HG03460 (cell line): ENCODE data around the gene EFCAB6.

ENCODE experiments used
- ATAC-seq: cut with Tn5 transposase; IDR thresholded peaks from one replicate; pipeline ENCODE4 v1.9.1; 2021; ENCODE audit not compliant: unreplicated experiment

The EFCAB6 gene

DNA sequence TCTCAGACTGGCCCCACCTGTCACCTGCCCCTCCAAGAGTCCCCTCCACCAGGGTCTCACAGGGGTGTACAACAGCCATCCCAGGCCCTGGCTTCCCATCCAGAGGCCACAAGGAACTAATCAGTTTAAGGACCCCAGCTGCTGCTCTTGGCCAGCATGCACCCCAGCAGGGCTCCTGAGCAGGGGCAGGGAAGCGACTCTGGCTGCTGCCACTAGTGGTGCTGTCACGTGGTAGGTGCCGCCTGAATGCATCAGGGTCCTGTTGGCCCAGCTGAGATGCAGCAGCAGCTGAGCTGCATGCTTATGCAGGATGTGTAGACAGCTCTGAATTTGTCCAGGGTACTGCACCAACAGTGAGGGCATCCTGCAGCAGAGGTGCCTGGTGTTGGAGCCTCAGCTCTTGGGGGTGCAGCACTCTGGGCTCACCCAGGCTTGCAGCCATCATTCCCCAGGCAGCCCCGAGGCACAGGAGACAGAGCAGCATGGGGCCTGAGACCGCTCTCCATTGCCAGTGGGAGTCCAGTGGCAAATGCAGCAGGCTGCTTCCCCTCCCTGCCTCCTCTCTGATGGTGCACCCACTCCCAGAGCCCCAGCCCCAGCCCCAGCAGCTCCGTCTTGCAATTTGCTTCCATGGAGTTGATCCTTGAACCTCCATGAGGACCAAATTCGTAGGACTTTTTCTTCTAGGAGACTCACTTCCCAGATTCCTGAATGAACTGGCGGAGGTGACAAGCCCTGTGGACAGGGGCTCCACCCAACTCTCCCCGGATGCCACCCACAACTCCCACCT lies 301.6 kb downstream of the EFCAB6 start:
- ATAC-seq, result no peak

DNA sequence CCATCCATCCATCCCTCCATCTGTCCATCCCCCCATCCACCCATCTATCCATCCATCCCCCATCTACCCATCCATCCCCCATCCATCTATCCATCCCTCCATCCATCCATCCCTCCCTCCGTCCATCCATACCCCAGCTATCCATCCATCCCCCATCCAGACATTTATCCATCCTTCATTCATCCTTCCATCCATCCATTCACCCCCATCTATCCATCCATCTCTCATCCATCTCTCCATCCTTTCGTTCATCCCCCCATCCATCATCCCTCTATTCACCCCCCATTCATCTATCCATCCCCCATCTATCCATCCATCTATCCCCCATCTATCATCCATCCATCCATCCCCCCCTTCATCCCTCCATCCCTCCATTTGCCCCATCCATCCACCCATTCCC lies 302.8 kb downstream of the EFCAB6 start:
- ATAC-seq, result no peak

DNA sequence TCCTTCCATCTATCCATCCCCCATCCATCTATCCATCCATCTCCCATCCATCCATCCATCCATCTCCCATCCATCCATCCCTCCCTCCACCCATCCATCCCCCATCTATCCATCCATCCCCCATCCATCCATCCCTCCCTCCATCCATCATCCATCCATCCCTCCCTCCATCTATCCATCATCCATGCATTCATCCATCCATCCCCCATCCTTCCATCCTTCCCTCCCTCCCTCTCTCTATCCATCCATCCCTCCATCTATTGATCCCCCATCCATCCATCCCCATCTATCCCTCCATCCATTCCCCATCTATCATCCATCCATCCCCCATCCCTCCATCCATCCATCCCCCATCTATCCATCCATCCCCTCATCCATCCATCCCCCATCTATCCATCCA lies 303.6 kb downstream of the EFCAB6 start:
- ATAC-seq, result no peak

DNA sequence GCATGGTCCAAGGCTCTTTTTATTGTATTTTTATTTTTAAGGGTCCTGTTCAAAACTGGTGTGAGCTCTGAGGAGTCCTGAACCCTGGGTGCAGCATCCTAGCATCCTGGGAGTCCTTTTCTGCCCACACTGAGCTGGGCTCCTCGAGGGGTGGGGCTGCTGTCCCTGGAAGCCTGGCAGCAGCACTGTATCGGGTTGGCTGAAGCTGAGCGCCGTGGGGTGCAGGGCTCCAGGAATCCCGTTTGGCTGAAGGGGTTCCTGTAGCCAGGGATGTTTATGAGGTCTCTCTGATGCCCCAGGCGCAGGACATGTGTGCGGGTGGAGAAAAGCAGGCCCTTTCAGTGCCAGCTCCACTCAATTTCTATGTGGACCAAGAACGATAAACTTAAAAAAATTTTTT lies 304.9 kb downstream of the EFCAB6 start:
- ATAC-seq, result no peak

DNA sequence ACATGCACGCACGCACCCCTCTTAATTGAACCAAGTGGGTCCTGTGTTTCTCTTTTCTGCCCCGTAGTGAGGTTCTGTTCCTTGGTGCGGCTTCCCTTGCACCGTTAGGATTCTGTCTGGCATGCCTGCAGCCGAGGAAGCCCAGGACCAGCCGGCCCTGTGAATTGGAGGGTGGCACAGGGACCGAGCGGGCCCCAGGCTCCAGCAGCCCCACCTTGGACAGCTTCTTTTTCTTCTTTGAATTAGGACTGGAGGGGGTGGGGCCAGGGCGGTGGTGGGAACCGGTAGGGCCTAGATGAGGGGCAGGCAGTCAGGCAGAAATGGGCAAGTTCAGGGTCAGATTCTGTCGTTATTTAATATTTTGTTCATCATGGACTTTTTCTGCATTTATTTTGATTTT lies 305.6 kb downstream of the EFCAB6 start:
- ATAC-seq, result no peak

DNA sequence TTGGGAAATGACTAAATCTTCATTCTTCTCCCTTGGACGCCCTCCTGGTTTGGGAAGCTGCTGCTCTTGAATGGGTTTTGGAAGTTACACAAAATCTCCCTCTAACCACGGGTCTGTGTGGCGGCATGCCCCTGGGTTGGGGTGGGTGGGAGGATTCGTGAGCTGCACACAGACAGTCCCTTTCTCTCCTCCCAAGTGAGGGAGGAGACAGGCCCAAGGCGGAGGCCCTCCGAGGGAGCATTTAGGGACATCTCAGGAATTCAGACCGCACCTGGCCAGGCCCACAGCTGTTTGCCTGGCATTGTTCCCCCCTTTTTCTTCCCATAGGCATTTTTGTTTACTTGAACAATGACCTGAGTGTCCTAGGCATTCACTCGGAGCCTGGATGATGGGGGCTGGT lies 306.2 kb downstream of the EFCAB6 start:
- ATAC-seq, result no peak

DNA sequence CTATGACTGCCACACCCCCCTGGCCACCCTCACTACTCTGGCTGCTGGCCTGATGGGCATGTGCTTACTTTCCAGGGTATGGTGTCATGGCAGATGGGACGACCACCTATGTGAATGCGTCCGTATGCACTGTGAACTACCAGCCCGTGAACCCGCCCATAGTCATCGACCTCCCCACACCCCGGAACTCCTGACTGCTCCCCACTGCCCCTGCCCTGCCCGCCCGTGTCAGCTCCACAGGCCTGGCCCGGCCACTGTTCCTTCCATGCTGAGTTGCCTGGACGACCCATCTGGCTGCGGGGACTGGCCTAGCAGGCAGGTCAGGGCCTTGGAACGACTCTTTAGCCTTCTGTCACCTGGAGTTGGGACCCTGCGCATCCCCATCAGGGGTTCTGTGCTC lies 306.7 kb downstream of the EFCAB6 start:
- no peak for ATAC-seq

DNA sequence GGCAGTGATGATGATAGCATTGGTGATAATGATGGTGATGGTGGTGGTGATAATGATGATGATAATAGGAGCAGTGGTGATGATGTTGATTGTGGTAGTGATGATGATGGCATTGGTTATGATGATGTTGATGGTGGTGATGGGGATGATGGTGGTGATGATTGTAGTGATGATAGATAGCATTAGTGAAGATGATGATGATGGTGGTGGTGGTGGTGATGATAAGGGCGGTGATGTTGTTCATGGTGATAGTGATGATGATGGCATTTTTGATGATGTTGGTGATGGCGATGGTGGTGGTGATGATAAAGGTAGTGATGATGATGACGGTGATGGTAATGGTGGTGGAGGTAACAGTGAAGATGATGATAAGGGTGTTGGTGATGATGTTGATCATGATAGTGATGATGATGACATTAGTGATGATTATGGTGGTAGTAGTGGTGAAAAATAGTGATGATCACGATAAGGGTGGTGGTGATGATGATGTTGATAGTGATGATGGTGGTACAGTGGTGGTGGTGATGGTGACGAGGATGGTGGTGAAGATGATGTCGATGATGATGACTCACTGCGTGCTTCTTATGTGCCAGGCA lies 307.3 kb downstream of the EFCAB6 start:
- no peak for ATAC-seq

DNA sequence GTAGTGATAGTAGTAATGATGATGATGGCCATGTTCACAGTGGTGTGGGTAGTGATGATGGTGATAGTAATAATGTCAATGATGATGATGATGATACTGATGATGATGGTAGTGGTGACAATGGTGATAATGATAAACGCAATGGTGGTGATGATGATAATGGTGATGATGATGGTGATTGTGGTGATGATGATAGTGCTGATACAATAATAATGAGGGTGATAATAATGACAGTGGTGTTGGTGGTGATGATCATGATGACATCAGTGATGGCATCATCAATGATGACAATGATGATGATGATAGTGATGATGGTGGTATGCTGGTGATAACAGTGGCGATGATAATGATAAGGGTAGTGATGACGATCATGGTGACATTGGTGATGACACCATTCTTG lies 308.0 kb downstream of the EFCAB6 start:
- no peak for ATAC-seq

DNA sequence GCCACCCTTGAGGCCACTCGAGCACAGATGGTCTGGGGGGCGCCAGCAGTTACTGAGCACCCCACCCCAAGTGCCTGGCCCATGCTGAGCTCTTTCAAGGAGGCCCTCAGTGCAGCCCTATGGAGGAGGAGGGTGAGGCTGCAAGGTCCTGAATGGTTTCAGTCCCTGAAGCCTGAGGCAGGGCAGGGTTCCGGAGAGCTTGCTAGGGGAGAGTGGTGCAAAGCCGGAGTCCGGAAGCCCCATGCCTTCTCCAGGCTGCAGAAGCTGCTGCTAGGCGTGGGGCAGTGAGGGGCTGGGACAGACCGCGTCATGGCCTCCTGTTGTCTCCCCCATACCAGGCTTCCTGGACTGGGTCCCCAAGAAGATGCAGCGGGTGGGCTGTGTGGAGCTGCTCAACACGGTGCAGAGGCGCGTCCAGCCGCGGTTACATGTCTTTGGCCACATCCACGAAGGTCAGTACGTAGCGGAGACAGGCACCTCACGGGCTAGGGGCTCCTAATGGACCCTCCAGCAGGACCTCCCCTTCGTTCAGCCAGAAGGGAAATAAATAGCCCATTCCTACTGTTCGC lies 309.7 kb downstream of the EFCAB6 start:
- ATAC-seq, result no peak

DNA sequence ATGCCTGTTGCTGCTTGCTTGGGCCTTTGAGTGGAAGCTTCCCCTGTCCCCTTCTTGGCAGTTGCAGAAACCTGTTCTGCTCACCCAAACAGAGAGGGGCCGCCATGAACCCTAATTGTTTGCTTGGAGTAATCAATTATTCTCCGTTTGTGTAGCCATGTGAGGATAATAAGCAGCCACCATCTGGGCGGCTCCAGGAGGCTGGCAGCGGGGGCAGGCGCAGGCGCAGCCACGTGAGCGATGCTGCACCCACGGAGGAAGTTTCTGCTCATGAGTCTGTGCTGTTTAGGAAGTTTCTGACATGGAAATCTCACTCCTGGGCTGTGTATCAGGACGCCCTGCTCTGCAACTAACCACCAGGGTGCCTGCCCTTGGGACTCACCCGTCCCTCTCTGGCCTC lies 310.2 kb downstream of the EFCAB6 start:
- no peak for ATAC-seq

DNA sequence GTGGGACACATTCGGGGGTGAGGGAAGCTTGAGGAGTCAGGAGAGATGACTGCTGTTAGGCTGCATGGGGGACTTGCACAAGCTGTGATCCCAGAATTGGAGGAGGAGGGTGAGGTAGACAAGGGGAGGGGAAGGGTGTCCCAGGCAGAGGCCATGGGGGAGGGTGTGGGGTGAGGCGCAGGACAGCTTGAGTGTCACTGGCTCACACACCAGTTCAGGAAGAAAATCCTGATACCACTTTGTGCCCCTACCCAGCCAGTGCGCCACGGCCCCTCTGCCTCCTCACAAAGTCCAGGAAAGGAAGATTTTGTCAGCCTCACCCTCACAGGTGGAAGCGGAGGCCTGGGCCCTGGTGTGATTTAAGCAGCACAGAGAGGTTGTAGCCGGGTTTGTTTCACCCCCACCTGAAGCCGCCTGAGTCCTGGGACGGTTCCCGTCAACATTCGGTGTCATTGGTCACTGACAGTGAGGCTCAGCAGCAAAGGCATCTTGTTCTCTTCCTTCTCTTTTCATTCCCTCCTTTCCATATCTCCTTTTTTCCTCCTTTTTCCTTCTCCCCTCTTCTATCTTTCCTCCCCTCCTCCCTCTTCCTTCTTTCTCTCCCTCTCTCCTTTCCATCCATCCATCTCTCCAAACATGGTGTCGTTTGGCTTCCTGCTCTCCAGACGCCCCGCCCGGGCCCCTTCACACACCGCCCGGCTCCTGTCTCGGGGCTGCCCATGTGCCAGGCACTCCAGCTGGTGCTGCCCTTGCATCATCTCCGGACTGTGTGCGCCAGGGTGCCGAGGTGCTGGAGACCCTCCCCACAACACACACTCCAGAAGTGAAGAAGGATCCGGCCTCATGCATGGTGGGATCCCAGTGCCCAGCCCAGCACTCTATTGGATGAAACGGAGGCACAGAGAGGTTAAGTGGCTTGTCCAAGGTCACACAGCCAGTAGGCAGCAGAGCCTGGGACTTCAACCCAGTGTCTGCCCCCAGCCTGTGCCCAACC lies 311.0 kb downstream of the EFCAB6 start:
- no peak for ATAC-seq

DNA sequence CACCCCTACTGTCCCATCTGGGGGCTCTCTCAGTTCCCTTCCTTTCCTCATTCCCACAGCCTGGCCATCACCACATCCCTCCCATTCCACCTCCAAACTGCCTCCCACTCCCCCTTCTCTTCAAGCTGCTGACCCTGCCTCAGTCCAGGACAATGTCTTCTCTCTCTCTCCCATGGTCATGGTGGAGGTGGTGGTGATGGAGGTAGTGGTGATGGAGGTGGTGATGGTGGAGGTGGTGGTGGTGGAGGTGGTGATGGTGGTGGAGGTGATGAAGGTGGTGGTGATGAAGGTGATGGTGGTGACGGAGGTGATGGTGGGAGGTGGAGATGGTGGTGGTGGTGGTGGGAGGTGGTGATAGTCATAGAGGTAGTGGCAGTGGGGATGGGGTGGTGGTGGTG lies 313.2 kb downstream of the EFCAB6 start:
- no peak for ATAC-seq

DNA sequence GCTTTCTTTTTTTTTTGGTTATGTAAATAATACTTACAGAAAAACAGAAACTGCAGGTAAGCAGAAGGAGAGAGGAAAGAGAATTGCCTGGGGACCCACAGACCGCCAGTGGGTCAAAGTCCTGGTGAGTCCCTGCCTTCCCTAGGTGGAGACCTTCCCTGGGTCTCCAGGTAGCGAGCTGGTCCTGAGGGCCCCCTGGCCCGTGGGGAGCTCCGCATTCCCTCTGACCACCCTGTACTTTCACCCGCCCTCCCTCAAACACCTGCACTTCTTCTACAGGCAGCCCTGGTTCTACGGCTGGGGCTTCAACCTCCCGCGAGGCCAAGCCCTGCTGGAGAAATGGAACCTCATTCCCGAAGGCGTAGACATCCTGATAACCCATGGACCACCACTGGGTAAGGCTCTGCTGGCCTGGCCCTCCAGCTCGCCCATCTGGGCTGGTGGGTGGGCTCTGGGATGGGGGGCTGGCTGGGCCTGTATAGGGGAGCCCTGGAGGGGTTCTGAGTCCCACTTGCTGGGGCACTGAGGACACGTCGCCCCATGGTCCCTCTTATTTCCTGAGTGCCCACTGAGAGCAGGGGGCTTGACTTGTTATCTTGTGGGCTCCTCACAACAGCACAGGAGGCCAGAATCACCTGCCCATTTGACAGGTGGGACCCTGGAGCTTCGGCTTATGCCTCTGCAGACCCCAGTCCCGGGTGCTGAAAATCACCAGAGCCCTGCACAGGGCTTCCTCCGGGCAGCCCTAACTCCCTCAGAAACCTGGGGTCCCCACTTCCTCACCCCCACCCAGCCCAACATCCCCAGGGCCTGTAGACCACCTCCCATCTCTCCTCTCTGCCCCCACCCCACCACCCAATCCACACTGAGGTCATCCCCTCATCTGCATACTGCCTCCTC lies 313.9 kb downstream of the EFCAB6 start:
- no peak for ATAC-seq

DNA sequence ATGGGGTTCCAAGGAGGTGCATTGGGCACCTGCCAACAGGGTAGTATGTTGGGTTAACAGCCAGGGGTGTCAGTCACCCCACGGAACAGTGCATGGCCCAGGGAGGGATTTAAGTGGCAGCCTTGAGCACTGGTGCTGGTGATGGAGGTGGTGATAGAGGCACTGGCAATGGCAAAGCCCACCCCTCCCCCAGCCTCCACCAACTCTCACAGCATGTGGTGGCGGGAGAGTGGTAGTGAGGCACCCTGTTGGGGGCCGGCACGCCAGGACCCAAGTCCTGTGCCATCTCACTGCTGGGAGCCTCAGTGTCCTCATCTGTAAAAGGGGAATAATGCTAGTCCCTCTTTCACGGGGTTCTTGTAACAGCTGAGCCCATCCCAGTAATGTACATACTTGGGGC lies 318.8 kb downstream of the EFCAB6 start:
- ATAC-seq, result no peak

DNA sequence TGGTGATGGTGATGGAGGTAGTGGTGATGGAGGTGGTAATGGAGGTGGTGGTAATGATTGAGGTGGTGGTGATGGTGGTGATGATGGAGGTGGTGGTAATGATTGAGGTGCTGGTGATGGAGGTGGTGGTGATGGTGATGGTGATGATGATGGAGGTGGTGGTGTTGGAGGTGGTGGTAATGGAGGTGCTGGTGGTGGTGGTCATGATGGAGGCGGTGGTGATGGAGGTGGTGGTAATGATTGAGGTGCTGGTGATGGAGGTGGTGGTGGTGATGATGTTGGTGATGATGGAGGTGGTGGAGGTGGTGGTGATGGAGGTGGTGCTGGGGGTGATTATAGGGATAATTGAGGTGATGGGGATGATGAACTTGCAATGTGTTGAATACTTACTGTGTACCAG lies 320.4 kb downstream of the EFCAB6 start:
- no peak for ATAC-seq

DNA sequence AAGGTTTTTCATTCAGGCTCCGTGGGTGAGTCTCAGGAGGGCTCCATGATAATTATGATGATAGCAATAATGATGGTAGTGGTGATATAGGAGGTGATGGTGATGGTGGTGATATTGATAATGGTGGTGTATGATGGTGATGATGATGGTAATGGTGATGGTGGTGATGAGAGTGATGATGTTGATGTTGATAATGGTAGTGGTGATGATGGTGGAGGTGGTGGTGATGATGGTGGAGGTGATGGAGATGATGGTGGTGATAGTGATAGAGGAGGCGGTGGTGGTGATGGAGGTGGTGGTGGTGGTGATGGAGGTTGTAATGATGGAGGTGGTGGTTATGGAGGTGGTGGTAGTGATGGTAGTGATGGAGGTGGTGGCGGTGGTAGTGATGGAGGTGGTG lies 320.9 kb downstream of the EFCAB6 start:
- ATAC-seq, result no peak

DNA sequence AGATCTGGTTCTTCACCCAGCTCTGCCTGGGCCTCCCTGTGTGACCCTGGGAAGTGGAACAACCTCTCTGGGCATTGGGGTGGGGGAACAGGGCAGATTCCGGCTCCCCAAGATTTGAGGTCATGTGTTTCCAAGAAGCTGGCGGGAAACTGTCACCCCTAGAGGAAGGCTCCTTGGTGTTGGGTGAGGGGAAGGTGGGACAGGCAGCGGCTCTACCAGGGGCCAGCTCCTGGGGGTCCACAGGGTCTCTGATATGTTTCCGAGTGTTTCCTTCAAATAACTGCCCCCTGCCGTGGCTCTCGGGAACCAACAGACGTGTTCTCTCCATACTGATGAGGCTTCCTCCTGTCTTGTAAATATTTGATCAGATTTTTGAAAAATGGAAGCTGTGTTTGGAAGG lies 321.8 kb downstream of the EFCAB6 start:
- ATAC-seq, result no peak

DNA sequence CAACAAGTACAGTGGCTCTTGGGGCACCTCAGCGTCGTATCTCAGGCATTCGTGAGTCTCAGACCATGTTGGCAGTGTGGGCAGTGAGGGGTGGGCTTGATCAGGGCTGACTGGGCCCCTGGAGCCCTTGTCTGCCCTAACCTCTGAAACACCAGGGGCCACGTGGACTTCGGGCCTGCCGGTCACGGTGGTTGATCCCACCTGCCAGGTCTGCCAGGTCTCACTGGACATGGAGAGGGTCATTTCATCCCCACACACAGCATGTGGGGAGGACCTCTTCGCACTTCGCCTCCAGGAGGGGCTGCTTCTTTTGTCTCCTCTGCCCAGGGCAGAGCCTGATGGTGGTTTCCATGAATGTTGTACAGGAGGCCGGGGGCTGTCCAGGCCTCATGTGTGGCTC lies 323.2 kb downstream of the EFCAB6 start:
- ATAC-seq, result no peak
